ENCODE results near the gene ADGRF1.
"Not testable (repeated sequence)": the region's sequence is repeated elsewhere in the genome, so short reads cannot be mapped to it uniquely, and the experiment has no call there.

Gene ADGRF1

GRCh38 chr6:47042275-47042791 lies at the start of gene ADGRF1:
ADGRF1 (minus strand) TSS chr6:47042332; CDS start chr6:47029061, 13,271 bp downstream.
- no peak for DNase-seq

- DNase-seq, result no peak
Observed at GRCh38 chr6:47090881-47091280, 48.7 kb upstream of the ADGRF1 start.

GRCh38 chr6:47089473-47089872 lies 47.3 kb upstream of the ADGRF1 start:
- DNase-seq, result not testable (repeated sequence)

- DNase-seq, result no peak
Observed at GRCh38 chr6:47086051-47086770, 44.1 kb upstream of the ADGRF1 start.

- DNase-seq, result no peak
Observed at GRCh38 chr6:47084610-47085009, 42.5 kb upstream of the ADGRF1 start.

- DNase-seq, result no peak
Observed at GRCh38 chr6:47083586-47084047, 41.5 kb upstream of the ADGRF1 start.

GRCh38 chr6:47080083-47080596 lies 38.0 kb upstream of the ADGRF1 start:
- DNase-seq, result no peak

GRCh38 chr6:47079638-47080037 lies 37.5 kb upstream of the ADGRF1 start:
- no peak for DNase-seq

- DNase-seq, result no peak
Observed at GRCh38 chr6:47078991-47079390, 36.9 kb upstream of the ADGRF1 start.

- no peak for DNase-seq
Observed at GRCh38 chr6:47076422-47077344, 34.6 kb upstream of the ADGRF1 start.

- no peak for DNase-seq
Observed at GRCh38 chr6:47075741-47076421, 33.7 kb upstream of the ADGRF1 start.

GRCh38 chr6:47075168-47075567 lies 33.0 kb upstream of the ADGRF1 start:
- no peak for DNase-seq

- DNase-seq, result no peak
Observed at GRCh38 chr6:47073125-47074110, 31.3 kb upstream of the ADGRF1 start.

GRCh38 chr6:47072667-47073066 lies 30.5 kb upstream of the ADGRF1 start:
- DNase-seq, result no peak

- DNase-seq, result no peak
Observed at GRCh38 chr6:47071681-47072080, 29.5 kb upstream of the ADGRF1 start.

GRCh38 chr6:47070461-47070860 lies 28.3 kb upstream of the ADGRF1 start:
- no peak for DNase-seq

- no peak for DNase-seq
Observed at GRCh38 chr6:47069156-47069555, 27.0 kb upstream of the ADGRF1 start.

- no peak for DNase-seq
Observed at GRCh38 chr6:47066418-47066817, 24.3 kb upstream of the ADGRF1 start.

- DNase-seq, result no peak
Observed at GRCh38 chr6:47064274-47064673, 22.1 kb upstream of the ADGRF1 start.

- DNase-seq, result no peak
Observed at GRCh38 chr6:47062346-47062745, 20.2 kb upstream of the ADGRF1 start.

Measured in NCI-H1436 (cell line).